Measurements from ENCODE around the gene SMPD2. TPM values are rescaled to one million over a fixed set of nuclear protein-coding genes. Genes with fewer than 3 reads are reported as not detected.

SMPD2 gene
- total RNA-seq, 2 donors from 2014 or later = 21.9 to 27.5 TPM

GRCh38 chr6:109466212-109466923 lies 25.8 kb downstream of the SMPD2 start:
- Histone ChIP-seq H3K27me3 (no peaks in the 10 kb centered on the region), H3K9me3 (no peaks in the 10 kb centered on the region), H3K4me1 (no peaks in the 10 kb centered on the region), H3K27ac (peak overlapping the region; percentile 69), H3K36me3 (no peaks in the 10 kb centered on the region), H3K9ac (ENCODE audit: low read depth in 2 of 2, low read length in 2 of 2) (no peak overlapping the region), H3K4me3 (no peak overlapping the region)
- no peak for DNase-seq
- intact Hi-C loops (cut with DNase I) = no loop called here
- TF ChIP-seq, protein P1, sequence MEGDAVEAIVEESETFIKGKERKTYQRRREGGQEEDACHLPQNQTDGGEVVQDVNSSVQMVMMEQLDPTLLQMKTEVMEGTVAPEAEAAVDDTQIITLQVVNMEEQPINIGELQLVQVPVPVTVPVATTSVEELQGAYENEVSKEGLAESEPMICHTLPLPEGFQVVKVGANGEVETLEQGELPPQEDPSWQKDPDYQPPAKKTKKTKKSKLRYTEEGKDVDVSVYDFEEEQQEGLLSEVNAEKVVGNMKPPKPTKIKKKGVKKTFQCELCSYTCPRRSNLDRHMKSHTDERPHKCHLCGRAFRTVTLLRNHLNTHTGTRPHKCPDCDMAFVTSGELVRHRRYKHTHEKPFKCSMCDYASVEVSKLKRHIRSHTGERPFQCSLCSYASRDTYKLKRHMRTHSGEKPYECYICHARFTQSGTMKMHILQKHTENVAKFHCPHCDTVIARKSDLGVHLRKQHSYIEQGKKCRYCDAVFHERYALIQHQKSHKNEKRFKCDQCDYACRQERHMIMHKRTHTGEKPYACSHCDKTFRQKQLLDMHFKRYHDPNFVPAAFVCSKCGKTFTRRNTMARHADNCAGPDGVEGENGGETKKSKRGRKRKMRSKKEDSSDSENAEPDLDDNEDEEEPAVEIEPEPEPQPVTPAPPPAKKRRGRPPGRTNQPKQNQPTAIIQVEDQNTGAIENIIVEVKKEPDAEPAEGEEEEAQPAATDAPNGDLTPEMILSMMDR (IDR thresholded peaks at IDR 0.05) = no peak

DNA sequence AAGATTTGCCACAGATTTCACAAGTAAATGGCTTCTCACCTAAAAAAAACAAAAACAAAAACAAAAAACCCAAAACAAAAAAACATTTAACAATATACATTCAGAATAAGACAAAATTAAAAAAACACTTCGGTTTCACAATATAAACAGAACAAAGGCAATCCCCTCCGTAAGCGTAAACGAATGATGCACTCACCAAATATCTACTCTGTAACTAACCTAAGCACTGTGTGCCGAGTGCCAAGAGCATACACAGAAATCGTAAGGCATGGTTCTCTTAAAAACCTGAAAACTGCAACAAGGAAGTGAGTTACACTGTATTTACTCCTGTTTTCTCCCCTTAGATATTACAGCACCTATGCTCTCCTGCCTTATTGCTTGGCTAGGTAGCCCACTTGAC lies 27.2 kb downstream of the SMPD2 start:
- H3K4me1 ChIP-seq = no peaks in the 10 kb centered on the region
- intact Hi-C loops (cut with DNase I) = no loop called here
- H3K27me3 ChIP-seq = no peaks in the 10 kb centered on the region
- no peak overlapping the region for H3K9ac ChIP-seq (ENCODE audit: low read depth in 2 of 2, low read length in 2 of 2)
- H3K36me3 ChIP-seq = no peaks in the 10 kb centered on the region
- TF ChIP-seq, protein P1 (IDR thresholded peaks at IDR 0.05) = no peak
- no peak for DNase-seq
- H3K9me3 ChIP-seq = no peaks in the 10 kb centered on the region
- no peak overlapping the region for H3K4me3 ChIP-seq
- H3K27ac ChIP-seq = no peak overlapping the region

- Histone ChIP-seq H3K27me3 (no peaks in the 10 kb centered on the region), H3K27ac (no peak overlapping the region), H3K9ac (ENCODE audit: low read depth in 2 of 2, low read length in 2 of 2) (no peak overlapping the region), H3K36me3 (peaks cover 5% of the 10 kb centered on the region), H3K9me3 (no peaks in the 10 kb centered on the region), H3K4me3 (no peak overlapping the region), H3K4me1 (no peaks in the 10 kb centered on the region)
- TF ChIP-seq, protein P1 (IDR thresholded peaks at IDR 0.05) = no peak
- intact Hi-C loops (cut with DNase I) = no loop called here
- DNase-seq = no peak
Measured at GRCh38 chr6:109469591-109470189, 29.2 kb downstream of the SMPD2 start.

- Histone ChIP-seq H3K9me3 (no peaks in the 10 kb centered on the region), H3K27me3 (no peaks in the 10 kb centered on the region), H3K4me3 (no peak overlapping the region), H3K4me1 (no peaks in the 10 kb centered on the region), H3K27ac (no peak overlapping the region), H3K9ac (ENCODE audit: low read depth in 2 of 2, low read length in 2 of 2) (no peak overlapping the region), H3K36me3 (peaks cover 7% of the 10 kb centered on the region)
- no peak for DNase-seq
- TF ChIP-seq, protein P1 (IDR thresholded peaks at IDR 0.05) = no peak
- intact Hi-C loops (cut with DNase I) = no loop called here
Measured at GRCh38 chr6:109471105-109471810, 30.7 kb downstream of the SMPD2 start.

DNA sequence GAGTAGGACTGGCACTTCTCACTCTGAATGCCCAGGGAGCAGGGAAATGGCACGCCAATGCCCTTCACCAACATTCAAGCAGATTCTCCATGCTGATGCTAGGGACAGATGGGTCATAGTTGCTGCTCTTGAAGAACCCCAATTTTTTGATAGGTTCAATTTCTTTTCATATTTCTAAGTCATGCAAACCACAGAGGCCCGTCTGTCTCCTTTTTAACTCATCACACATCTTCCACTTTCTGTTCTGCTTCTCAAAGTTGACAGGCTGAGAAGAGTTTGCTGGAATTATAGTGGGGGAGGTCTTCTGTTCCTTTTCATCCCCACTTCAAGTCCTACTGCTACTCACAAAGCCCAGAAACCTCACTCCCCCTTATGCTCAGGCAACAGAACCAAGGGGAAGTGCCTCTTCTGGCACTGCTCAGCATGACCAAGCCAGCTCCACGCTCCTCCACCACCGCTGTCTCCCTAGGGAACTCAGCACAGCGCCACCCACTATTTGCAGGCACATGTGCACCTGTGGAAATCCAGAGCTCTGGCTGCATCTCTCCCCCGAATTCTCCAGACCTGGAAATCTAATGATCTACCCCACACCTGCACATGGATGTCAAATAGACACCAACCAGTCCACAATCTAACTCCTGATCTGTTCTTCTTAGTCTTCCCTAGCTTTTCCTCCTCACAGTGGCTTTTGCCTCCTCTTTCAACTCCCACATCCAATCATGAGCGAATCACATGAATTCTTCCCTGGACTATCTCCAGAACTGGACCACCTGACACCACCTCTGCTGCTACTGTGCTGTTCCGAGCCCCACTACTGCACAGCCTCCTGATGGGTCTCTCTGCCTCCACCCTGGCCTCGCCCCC lies 31.8 kb downstream of the SMPD2 start:
- no peak overlapping the region for H3K4me3 ChIP-seq
- H3K9me3 ChIP-seq = no peaks in the 10 kb centered on the region
- intact Hi-C loops (cut with DNase I) = no loop called here
- H3K27ac ChIP-seq = no peak overlapping the region
- H3K9ac ChIP-seq (ENCODE audit: low read depth in 2 of 2, low read length in 2 of 2) = no peak overlapping the region
- TF ChIP-seq, protein P1 (IDR thresholded peaks at IDR 0.05) = no peak
- no peaks in the 10 kb centered on the region for H3K27me3 ChIP-seq
- H3K36me3 ChIP-seq = peaks cover 7% of the 10 kb centered on the region
- no peaks in the 10 kb centered on the region for H3K4me1 ChIP-seq
- DNase-seq = no peak
